IMR-90 (cell line): ENCODE data around the gene GALNT3. TPM values are rescaled to one million over a fixed set of nuclear protein-coding genes. Genes with fewer than 3 reads are reported as not detected.

Source experiments
- ATAC-seq: fragments of 200-7000 bp; cut with Tn5 transposase; 2 replicates; pipeline ENCODE4 v1.9.1; 2020; ENCODE audit warnings: low read depth, mild to moderate bottlenecking, moderate library complexity
- BruUV-seq: library from RNA; stranded (reverse); fragments of 400-500 nt; replicated peaks from 2 replicates; lab custom pipeline; 2021; lab: Mats Ljungman, UMichigan
- CTCF ChIA-PET: fragments of 300-600 bp; formaldehyde crosslinking; extraction: SDS; loops from one replicate; lab custom pipeline; 2021; ENCODE audit warnings: antibody characterized with exemption; lab: Yijun Ruan, JAX
- POLR2A ChIA-PET: fragments of 300-600 bp; sonication (Branson Sonifier 250); formaldehyde crosslinking; loops from one replicate; lab custom pipeline; 2022; ENCODE audit warnings: antibody characterized with exemption; ENCODE audit not compliant: unreplicated experiment; lab: Charles Lee
- DNase-seq: peaks from one replicate; pipeline ENCODE4 v3.0.0; 2013
- H2AFZ ChIP-seq: replicated peaks from 2 replicates; pipeline ENCODE3; 2013; ENCODE audit warnings: low read length, mild to moderate bottlenecking; ENCODE audit not compliant: poor library complexity
- H2AK5ac ChIP-seq: 2 replicates; pipeline ENCODE4 v1.6.1; 2013; ENCODE audit warnings: low read depth, low read length, inconsistent platforms
- H2AK9ac ChIP-seq: replicated peaks from 2 replicates; pipeline ENCODE3; 2013; ENCODE audit warnings: mild to moderate bottlenecking, low read depth, low read length, moderate library complexity; ENCODE audit not compliant: poor library complexity
- H2BK120ac ChIP-seq: 2 replicates; pipeline ENCODE4 v1.6.1; 2013; ENCODE audit warnings: low read depth, low read length, inconsistent platforms
- H2BK15ac ChIP-seq: 3 replicates; pipeline ENCODE4 v1.6.1; 2013; ENCODE audit warnings: low read depth, low read length, inconsistent platforms
- H2BK20ac ChIP-seq: 2 replicates; pipeline ENCODE4 v1.6.1; 2013; ENCODE audit warnings: low read depth, mild to moderate bottlenecking, inconsistent platforms, low read length, moderate library complexity
- H2BK5ac ChIP-seq: 2 replicates; pipeline ENCODE4 v1.6.1; 2013; ENCODE audit warnings: mild to moderate bottlenecking, low read depth, low read length, inconsistent platforms; ENCODE audit not compliant: poor library complexity, severe bottlenecking
- H3K14ac ChIP-seq: replicated peaks from 2 replicates; pipeline ENCODE4 v1.6.1; 2013; ENCODE audit warnings: low read depth, low read length, inconsistent platforms
- H3K18ac ChIP-seq: 2 replicates; pipeline ENCODE4 v1.6.1; 2013; ENCODE audit warnings: low read depth, low read length, control low read depth
- H3K23ac ChIP-seq: 2 replicates; pipeline ENCODE4 v1.6.1; 2013; ENCODE audit warnings: low read depth, low read length, inconsistent platforms
- H3K27ac ChIP-seq: 2 replicates; pipeline ENCODE4 v1.5.1; 2013; ENCODE audit warnings: mild to moderate bottlenecking, control low read depth, low read length; ENCODE audit not compliant: insufficient read depth
- H3K27me3 ChIP-seq: 2 replicates; pipeline ENCODE4 v1.6.1; 2013; ENCODE audit warnings: low read length; ENCODE audit not compliant: control insufficient read depth, insufficient read depth
- H3K36me3 ChIP-seq: 2 replicates; pipeline ENCODE4 v1.6.1; 2013; ENCODE audit warnings: low read length, mixed read lengths; ENCODE audit not compliant: control insufficient read depth, insufficient read depth
- H3K4ac ChIP-seq: 2 replicates; pipeline ENCODE4 v1.6.1; 2013; ENCODE audit warnings: low read depth, low read length, inconsistent platforms
- H3K4me1 ChIP-seq: 2 replicates; pipeline ENCODE4 v1.6.1; 2013; ENCODE audit warnings: low read length, mixed read lengths; ENCODE audit not compliant: control insufficient read depth, insufficient read depth
- H3K4me2 ChIP-seq: 2 replicates; pipeline ENCODE4 v1.6.1; 2013; ENCODE audit warnings: low read depth, mild to moderate bottlenecking, control low read depth, low read length, moderate library complexity
- H3K4me3 ChIP-seq: 2 replicates; pipeline ENCODE4 v1.5.1; 2013; ENCODE audit warnings: low read depth, mild to moderate bottlenecking, control low read depth, low read length, moderate library complexity; ENCODE audit not compliant: insufficient read depth
- H3K56ac ChIP-seq: 2 replicates; pipeline ENCODE4 v1.6.1; 2013; ENCODE audit warnings: low read length, inconsistent platforms; ENCODE audit not compliant: insufficient read depth; ENCODE audit errors: extremely low read depth
- H3K79me1 ChIP-seq, 2 experiments: 2 replicates each; pipeline ENCODE4 v1.6.1; 2013; ENCODE audit warnings: low read length in 2 of 2, inconsistent platforms in 1 of 2, low read depth in 1 of 2
- H3K9ac ChIP-seq: 2 replicates; pipeline ENCODE4 v1.6.1; 2013; ENCODE audit warnings: low read depth, low read length, control low read depth
- H3K9me1 ChIP-seq: 2 replicates; pipeline ENCODE4 v1.6.1; 2013; ENCODE audit warnings: low read length, inconsistent platforms; ENCODE audit not compliant: insufficient read depth
- H3K9me3 ChIP-seq: 2 replicates; pipeline ENCODE4 v1.6.1; 2013; ENCODE audit warnings: low read length; ENCODE audit not compliant: control insufficient read depth, insufficient read depth
- H4K20me1 ChIP-seq: 2 replicates; pipeline ENCODE4 v1.6.1; 2013; ENCODE audit warnings: low read length, inconsistent platforms; ENCODE audit not compliant: insufficient read depth
- H4K5ac ChIP-seq: 2 replicates; pipeline ENCODE4 v1.6.1; 2013; ENCODE audit warnings: mild to moderate bottlenecking, low read depth, low read length, control low read depth
- H4K8ac ChIP-seq, 2 experiments: 2 replicates each; pipeline ENCODE4 v1.6.1; 2013; ENCODE audit warnings: low read depth in 2 of 2, low read length in 2 of 2, control low read depth in 1 of 2, inconsistent platforms in 1 of 2
- H4K91ac ChIP-seq: 2 replicates; pipeline ENCODE4 v1.6.1; 2013; ENCODE audit warnings: low read depth, low read length, inconsistent platforms; ENCODE audit not compliant: insufficient read depth
- CTCF ChIP-seq: conservative IDR thresholded peaks from 2 replicates; pipeline ENCODE4 v1.5.1; 2012; ENCODE audit warnings: mild to moderate bottlenecking, low read depth, low read length, improper control_type of control experiment
- RAD21 ChIP-seq: IDR thresholded peaks from 2 replicates; pipeline ENCODE4 v1.6.1; 2012; ENCODE audit warnings: low read length, improper control_type of control experiment
- RFX5 ChIP-seq: IDR thresholded peaks from 2 replicates; pipeline ENCODE4 v1.8.0; 2012; ENCODE audit warnings: low read depth, mild to moderate bottlenecking, low read length, moderate library complexity
- WGBS, 2 experiments: methylation state at CpG; one replicate each; pipeline versions ENCODE4 v1.1.5 to v1.1.7; 2013; ENCODE audit warnings: missing lambda C conversion rate in 2 of 2; ENCODE audit not compliant: insufficient read length in 1 of 2; ENCODE audit errors: extremely low coverage in 2 of 2; 5-methylcytosine and 5-hydroxymethylcytosine counted together
- dilution Hi-C: fragments of 300-500 bp; cut with HindIII; formaldehyde crosslinking; loops from one replicate; pipeline ENCODE4 v1.14.3; 2018; ENCODE audit warnings: low sequenced_read_pairs; ENCODE audit not compliant: unreplicated experiment
- in situ Hi-C: fragments of 300-500 bp; cut with MboI; formaldehyde crosslinking; loops from 3 replicates; pipeline ENCODE4 v1.14.3; 2019; ENCODE audit warnings: low sequenced_read_pairs, inconsistent platforms, mixed read lengths
- intact Hi-C: fragments of 100-400 bp; cut with micrococcal nuclease; formaldehyde crosslinking; loops from 2 replicates; pipeline ENCODE4 v1.10.0; 2022
- polyA plus RNA-seq, 3 experiments: library from polyadenylated mRNA; depleted of rRNA; stranded (reverse); fragments of >200 nt; gene quantifications; 2 replicates each; pipeline ENCODE4 v1.2.3, GENCODE V29; 2012; ENCODE audit warnings: low replicate concordance in 1 of 3
- total RNA-seq: library from RNA; depleted of rRNA; stranded (reverse); fragments of >200 nt; gene quantifications from 2 replicates; pipeline ENCODE4 v1.2.3, GENCODE V29; 2012

Gene GALNT3
- total and polyA plus RNA-seq, 2 of the 4 experiments (the other 2 are of a cell fraction), result 1.1 to 2.0 TPM

- no TSS peak for BruUV-seq
- Histone ChIP-seq H4K5ac (no peak overlapping the region), H4K8ac (no peak overlapping the region), H2BK5ac (no peak overlapping the region), H3K23ac (no peak overlapping the region), H3K4me3 (no peak overlapping the region), H2AK9ac (no peak overlapping the region), H3K9me1 (no peaks in the 10 kb centered on the region), H3K79me1 (no peaks in the 10 kb centered on the region), H3K27ac (no peak overlapping the region), H3K4me2 (no peak overlapping the region), H2BK120ac (no peak overlapping the region), H3K18ac (no peak overlapping the region), H2AFZ (no peak overlapping the region), H3K9ac (no peak overlapping the region), H3K4me1 (peaks cover 2% of the 10 kb centered on the region; the same call in 1 of the 2 replicates), H3K36me3 (no peaks in the 10 kb centered on the region), H3K14ac (no peak overlapping the region), H4K91ac (no peak overlapping the region), H3K27me3 (no peaks in the 10 kb centered on the region), H2AK5ac (no peak overlapping the region), H2BK20ac (no peak overlapping the region), H3K4ac (no peak overlapping the region), H3K9me3 (peaks cover 2% of the 10 kb centered on the region), H4K20me1 (no peaks in the 10 kb centered on the region), H2BK15ac (no peak overlapping the region), H3K56ac (no peak overlapping the region)
- in situ Hi-C loops, result no loop called here
- ChIA-PET POLR2A (no interaction called here), CTCF (interaction anchor here (0.6 to 2.0 kb wide), 3 partner anchors 10 to 96 kb away, joined by 3 to 6 read pairs (median 5); no protein-coding TSS in a partner anchor)
- WGBS, 2 experiments, result no CpG with 5 or more reads among the region's 4 CpGs
- ATAC-seq (no peak), DNase-seq (no peak)
- intact Hi-C loops, result no loop called here
- dilution Hi-C loops, result no loop called here
- TF ChIP-seq CTCF, result peak; percentile 34; the same call in 1 of the 2 replicates
- peak; percentile 30; the same call in 1 of the 2 replicates for TF ChIP-seq RAD21
- TF ChIP-seq RFX5, result no peak
These were observed 15.2 kb downstream of the GALNT3 start for GRCh38 chr2:165778653-165779451.
